Epithelial cell of esophagus (primary cell): ENCODE measurements around the gene PRDM15.

Experiments used
- DNase-seq: peaks from one replicate; pipeline ENCODE4 v3.0.0; 2010; ENCODE audit warnings: low read depth
- H3K4me3 ChIP-seq: 2 replicates; pipeline ENCODE4 v1.5.1; 2011; ENCODE audit warnings: mild to moderate bottlenecking, low read length, control low read depth
- CTCF ChIP-seq: IDR thresholded peaks from 2 replicates; pipeline ENCODE4 v1.5.1; 2011; ENCODE audit warnings: low read depth, mild to moderate bottlenecking, low read length, control low read depth, inconsistent platforms; ENCODE audit not compliant: insufficient read depth; ENCODE audit errors: missing control alignments

The PRDM15 gene

GRCh38 chr21:41907496-41908258 lies 28.5 kb upstream of the PRDM15 start:
- no peak for DNase-seq
- TF ChIP-seq CTCF: no peak
- no peak overlapping the region for H3K4me3 ChIP-seq

GRCh38 chr21:41906770-41907169 lies 27.6 kb upstream of the PRDM15 start:
- TF ChIP-seq CTCF: no peak
- no peak overlapping the region for H3K4me3 ChIP-seq
- DNase-seq: no peak

- DNase-seq: no peak
- TF ChIP-seq CTCF: no peak
- H3K4me3 ChIP-seq: no peak overlapping the region
These were observed 24.6 kb upstream of the PRDM15 start for GRCh38 chr21:41903559-41904351.

GRCh38 chr21:41902946-41903345 lies 23.8 kb upstream of the PRDM15 start:
- DNase-seq: no peak
- no peak overlapping the region for H3K4me3 ChIP-seq
- TF ChIP-seq CTCF: no peak

- no peak overlapping the region for H3K4me3 ChIP-seq
- DNase-seq: no peak
- no peak for TF ChIP-seq CTCF
These were observed 22.6 kb upstream of the PRDM15 start for GRCh38 chr21:41901782-41902181.

- no peak for TF ChIP-seq CTCF
- no peak overlapping the region for H3K4me3 ChIP-seq
- DNase-seq: no peak
These were observed 22.0 kb upstream of the PRDM15 start for GRCh38 chr21:41901099-41901498.

GRCh38 chr21:41900401-41900800 lies 21.3 kb upstream of the PRDM15 start:
- TF ChIP-seq CTCF: no peak
- no peak overlapping the region for H3K4me3 ChIP-seq
- DNase-seq: peak; percentile 17
